GM18526 (cell line): ENCODE results near the gene CDH4.

Experiments used
- POLR2A ChIP-seq: IDR thresholded peaks from 3 replicates; pipeline ENCODE4 v1.6.1; 2011; ENCODE audit not compliant: insufficient read length; ENCODE audit errors: extremely low read depth

The CDH4 gene

DNA sequence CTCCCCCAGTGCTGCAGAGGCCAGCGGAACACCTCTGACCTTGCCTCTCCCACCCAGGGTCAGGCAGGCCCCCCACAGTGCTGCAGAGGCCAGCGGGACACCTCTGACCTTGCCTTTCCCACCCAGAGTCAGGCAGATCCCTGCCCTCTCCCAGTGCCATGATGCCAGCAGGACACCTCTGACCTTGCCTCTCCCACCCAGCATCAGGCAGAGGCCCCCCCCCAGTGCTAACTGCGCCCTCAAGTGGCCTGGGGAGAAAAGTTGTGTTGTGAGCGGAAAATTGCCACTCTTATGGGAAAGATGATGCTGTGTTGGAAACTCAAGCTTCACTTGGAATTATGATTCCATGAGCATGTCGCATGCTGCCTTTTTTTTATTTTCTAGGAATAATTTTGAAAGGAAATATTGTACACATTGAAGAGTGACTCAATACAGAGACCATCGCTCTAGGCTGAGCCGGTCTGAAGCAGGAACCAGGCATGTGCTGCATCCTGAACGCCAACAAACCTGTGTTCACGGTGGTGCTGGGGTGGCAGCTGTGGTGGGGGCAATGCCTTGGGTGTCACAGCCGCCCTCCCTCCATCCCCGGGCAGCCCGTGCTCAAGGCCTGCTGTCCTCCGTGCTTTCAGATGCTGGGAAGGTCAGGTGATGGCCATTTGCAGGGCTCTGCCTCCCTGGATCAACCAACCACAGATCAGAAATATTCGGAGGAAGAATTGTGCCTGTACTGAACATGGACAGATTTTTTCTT lies 98.6 kb downstream of the CDH4 start:
- no peak for TF ChIP-seq POLR2A

DNA sequence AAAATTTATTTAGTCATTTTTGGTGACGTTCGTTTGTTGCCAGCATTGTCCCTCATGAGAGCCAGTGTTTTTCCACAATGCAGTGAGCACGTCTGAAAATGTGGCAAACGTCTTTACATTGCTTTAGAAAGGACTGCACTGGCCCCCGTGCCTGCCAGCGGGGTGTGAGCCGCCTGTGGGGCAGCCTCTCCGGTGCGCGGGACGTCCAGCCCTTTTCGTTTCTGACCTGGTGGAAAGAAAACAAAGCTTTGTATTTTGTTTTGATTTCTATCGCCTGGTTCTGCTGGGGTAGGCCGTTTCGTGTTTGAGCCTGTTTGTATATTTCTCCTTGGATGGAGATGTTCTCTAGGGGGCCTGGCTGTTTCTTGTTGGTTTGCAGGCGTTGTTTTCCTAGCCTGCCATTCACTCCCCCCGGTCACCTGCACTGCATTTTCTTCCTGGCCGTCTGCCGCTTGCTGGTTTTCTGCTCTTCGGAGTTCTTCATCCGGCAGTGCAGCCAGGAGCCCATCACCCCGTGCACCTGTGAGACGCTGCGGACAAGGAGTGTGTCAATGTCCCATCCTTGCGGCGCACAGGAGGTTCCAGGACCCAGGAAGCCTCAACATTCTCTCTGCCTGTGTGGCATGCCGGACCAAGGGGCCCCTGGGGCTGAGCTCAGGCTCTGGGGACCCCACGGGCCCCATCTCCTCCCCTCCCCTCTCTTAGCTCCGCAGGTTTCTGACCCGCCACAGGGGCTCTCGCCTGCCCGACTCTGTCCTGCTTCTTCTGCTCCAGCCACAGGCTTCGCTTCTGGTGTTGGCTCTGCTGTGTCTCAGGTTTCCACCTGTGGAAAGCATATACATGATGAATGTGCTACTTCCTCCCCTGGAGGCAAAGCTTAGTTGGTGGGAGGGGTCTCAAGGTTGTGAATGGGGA lies 100.5 kb downstream of the CDH4 start:
- TF ChIP-seq POLR2A: no peak

DNA sequence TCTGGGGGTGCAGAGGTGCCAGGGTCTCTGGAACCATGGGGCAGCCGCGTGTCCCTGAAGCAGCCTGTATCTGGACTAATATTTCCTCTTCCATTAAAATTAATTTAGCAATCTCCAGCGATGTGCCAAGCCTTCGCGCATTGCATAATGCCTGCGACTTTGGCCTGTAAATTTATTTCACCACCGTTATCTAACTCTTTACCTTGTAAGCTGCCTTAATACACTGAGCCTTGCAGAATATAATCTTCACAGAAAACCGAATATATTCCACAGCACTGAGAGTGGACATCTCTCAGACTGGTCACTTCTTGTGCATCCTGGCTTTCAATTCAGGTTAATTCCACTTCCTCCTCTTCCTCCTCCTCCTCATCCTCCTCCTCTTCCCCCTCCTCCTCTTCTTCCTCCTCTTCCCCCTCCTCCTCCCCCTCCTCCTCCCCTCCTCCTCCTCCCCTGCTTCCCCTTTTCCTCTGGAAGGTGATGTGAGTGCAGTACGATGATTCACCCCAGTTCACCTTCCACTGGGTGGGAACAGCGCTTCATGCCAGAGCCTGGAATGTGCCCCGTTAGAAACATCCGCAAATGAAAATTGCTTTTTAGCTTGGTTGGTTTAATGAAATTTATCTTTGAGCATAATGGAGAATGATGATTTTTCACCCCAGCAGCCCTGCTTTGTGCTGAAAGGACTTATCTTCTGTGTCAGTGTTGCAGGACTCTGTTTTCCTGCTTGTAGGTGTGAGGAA lies 101.4 kb downstream of the CDH4 start:
- TF ChIP-seq POLR2A: no peak

DNA sequence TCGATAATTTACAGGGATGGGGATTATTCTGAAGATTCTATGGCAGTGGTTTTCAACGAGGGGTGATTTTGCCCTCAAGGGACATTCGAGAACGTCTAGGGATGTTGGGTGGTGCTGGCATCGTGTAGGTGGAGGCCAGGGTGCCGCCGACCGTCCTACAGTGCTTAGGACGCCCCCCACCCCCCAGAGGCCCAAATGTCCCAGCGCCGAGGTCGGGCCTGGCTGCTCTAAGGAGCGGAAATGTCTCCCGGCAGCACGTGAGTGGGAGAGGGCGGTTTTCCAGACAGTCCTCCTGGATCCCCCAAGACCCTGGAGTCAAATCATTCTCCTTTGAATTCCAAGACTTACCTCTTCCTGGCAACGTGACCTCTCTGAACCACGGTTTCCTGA lies 101.9 kb downstream of the CDH4 start:
- TF ChIP-seq POLR2A: no peak

DNA sequence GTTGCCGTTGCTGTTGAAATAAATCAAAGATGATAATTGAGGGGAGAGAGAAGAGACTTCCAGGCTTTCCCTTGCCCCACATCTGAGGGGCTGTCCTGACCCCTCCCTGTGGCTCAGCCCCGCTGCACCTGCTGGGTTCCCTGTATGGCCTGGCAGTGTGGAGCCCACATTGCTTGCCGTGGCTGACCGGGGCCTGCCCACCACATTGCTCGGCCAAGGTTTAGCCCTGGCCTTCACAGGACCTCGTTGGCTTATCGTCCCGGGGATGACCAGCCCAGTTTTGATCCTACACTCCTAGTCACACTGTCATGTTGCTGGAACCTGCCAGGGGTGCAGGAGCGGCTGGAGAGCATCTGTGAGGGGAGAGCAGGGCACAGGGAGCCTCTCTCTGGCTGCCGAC lies 102.4 kb downstream of the CDH4 start:
- TF ChIP-seq POLR2A: no peak

DNA sequence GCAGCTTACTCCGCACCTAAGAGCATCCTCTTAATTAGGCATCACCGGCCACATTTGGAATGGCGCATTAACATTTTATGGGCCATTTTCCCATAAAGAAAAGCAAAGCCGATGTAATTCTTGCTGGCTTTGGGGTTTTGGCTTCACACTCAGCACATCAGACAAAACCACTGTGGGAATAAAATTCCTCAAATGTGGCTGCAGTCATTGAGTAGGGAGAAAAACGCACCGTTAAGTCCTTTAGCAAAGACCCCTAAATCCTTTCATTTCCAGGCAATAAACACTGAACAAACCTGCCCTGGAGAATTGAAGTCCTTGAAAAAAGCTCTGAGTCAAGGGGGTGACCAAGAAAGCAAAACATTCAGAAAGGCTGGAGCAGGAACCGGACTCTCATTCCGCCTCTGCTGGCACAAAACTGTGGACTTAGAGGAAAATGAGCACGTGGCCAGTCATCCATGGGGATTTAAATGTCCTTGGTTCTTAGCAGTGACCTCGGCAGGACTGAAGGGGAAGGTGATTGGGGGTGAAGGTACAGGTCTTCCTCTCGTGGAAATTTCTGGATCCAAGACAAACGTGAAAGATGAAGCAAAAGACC lies 102.9 kb downstream of the CDH4 start:
- TF ChIP-seq POLR2A: no peak

DNA sequence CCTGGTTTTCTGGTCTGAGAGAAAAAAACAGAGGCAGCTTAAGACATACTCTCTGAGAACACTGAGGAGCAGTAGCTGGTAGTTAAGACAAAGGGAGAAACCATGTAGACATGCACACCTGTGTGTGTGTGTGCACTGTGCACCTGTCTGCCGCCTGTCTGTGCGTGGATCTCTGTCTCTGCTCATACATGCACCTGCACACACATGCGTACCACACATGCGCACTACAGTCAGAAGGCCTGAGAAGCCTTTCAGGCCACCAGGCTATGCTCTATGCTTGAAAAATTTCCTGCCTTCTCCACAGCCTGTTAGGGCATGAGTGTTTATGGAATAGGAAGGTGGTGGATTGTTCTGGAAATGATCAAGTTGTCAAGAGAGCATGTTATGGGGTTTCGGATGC lies 103.5 kb downstream of the CDH4 start:
- no peak for TF ChIP-seq POLR2A

DNA sequence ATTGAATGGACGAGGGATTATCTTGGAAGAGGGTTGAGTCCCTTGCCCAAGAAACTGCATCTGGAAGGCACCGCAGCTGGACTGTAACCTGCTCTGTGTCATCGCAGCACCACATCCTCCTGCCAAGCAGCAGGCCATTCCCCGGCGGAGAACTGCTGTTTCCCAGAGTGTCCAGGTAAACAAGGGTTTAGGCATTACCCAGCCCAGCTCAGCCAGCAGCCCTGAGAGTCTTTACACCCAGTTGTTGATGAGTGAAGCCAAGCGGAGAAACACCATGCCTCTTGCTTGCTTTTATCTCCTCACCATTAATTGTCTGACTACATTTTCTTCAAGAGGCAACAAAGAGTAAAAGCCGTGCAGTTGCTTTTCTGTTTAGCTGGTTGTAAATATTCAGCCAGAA lies 104.1 kb downstream of the CDH4 start:
- TF ChIP-seq POLR2A: no peak

DNA sequence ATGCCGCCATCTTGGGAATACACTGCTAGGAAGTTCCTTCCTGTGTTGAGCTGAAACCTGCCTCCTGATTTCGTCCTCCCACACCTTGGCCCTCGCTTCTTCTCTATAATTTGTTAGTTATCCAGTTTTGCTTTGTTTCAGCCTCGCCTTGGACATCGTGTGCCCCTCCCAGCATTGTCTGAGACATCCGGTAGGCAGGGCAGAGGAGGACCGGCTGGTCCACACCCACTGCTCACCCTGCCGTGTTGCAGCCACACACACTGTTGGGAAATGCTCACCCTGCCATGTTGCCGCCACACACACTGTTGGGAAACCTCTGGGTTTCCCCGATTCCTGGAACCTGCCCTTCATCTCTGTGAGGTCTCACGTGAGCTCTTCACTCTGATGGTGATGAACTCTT lies 105.1 kb downstream of the CDH4 start:
- no peak for TF ChIP-seq POLR2A

DNA sequence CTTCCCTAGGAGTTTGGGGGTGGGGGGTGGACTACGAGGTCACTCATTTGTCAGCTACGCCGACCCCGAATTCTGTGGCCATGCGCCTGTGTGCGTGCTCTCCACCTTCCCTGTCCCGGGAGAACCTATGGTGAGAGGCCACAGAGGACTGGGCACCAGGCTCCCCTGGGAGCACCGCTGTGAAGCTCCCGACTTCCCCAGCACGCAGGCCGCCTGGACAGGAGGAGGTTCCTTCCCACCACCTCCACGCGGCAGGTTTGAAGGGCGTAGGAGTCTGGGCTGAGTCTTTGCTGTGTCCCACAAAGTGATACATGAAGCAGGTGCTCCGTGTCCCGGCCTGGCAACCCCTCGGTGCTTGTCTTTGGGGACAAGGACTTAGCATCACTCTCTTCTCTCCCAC lies 107.2 kb downstream of the CDH4 start:
- TF ChIP-seq POLR2A: no peak

DNA sequence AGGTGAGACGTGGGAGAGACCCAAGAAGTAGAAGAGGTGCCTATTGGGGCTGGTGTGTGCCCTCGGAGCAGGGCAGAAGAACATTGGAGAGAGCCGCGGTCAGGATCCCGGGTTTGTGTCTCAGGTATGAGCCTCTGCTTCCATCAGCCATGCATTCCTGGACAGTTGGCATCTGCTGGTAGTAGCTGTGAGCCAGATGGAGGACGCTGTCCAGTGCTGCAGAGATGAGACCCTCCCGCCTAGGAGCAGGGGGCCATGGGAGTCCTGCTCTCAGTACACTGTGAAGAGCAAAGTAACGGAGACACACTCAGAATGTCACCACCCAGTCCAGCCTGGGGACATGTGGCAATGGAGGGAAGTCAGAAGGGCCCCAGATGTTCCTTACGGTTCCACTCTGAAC lies 108.2 kb downstream of the CDH4 start:
- TF ChIP-seq POLR2A: no peak

DNA sequence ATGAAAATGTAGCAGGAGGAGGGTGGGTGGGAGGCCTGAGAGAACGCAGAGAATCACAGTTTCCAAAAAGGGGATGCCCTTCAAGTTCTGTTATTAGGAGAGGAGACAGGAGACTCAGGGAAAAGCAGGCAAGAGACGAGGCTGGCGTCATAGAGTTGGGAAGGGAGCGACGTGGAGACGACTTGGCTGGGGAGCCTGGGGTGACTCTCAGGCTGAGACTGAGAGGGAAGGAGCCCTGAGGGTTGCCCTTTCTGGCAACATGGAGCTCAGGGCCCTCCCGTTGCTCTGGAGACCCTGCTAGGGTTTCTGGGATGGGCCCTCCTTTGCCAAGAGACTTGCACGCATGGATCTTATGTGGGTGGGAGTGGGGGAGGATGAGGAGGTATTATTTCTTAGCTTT lies 108.9 kb downstream of the CDH4 start:
- no peak for TF ChIP-seq POLR2A

DNA sequence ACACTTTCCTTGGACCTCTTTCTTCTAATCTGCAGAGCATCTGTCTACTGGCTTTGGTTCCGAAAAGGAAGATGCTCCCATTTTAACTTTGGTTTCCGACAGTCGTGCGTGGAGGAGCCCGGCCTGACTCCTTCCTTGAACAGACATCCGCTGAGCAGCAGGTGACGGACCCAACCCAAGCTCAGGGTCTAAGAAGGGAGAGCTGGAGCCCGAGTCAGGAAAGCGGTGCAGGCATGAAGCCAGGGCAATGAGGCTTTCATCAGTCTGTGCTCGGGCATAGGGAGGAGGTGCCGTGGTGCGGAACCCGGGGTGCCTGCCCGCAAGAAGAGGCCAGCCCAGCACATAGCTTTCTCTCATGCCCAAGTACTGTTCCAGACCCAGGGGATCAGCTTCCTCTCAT lies 109.4 kb downstream of the CDH4 start:
- no peak for TF ChIP-seq POLR2A

DNA sequence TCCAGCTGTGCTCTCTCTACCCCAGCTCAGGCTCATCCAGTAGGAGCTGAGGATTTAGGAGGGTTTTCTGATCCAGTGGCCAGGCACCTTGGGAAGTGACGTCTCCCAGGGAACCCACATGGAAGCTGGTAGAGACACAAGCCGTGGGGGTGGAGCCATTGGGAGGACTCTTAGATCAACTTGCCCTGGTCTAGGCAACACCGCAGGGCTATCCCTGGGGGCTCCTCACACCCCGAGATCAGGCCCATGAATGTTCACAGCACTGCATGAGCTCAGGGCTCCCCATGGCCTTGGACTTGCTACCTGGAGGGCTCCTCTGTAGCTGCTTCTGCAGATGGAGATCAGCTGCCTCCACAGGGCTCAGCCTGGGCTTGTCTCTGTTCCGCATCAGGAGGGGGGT lies 112.1 kb downstream of the CDH4 start:
- TF ChIP-seq POLR2A: no peak

DNA sequence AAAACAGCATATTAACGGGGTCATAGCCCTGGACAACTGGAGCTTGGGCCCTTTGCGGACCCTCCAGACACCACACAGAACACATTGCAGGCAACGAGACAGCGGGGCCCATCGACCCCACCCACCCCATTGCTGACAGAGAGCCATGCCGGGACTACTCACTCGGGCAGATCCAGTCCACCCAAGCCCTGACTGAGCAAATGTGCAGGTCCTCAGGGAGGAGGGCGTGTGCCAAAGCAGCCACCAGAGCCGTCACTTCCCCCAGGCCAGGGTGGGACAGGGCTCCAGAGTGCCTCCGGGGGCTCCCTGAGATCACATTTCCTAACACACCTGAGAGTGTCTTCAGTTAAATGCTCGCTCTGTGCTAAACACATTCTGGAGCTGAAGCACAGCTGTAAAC lies 114.9 kb downstream of the CDH4 start:
- TF ChIP-seq POLR2A: no peak
